Cardiac muscle cell (in vitro differentiated cells and primary cell): Measurements from ENCODE around the gene TAPBPL. TPM values are rescaled to one million over a fixed set of nuclear protein-coding genes. Genes with fewer than 3 reads are reported as not detected.
"Not testable (repeated sequence)": the region's sequence is repeated elsewhere in the genome, so short reads cannot be mapped to it uniquely, and the experiment has no call there.

Source experiments
- DNase-seq, 2 donors: peaks; one replicate each; pipeline versions ENCODE4 v3.0.0 to v3.0.0-alpha.2; 2010 to 2017; ENCODE audit warnings: low read depth in 1 of 2, low spot score in 1 of 2
- H3K27ac ChIP-seq: fragments of 200-600 bp; sonication (generic); 2 replicates; pipeline ENCODE4 v1.5.1; 2016
- H3K27me3 ChIP-seq: fragments of 200-600 bp; sonication (generic); 2 replicates; pipeline ENCODE4 v1.6.0; 2016; ENCODE audit warnings: control low read depth
- H3K36me3 ChIP-seq: fragments of 200-600 bp; sonication (generic); 2 replicates; pipeline ENCODE4 v1.5.1; 2016; ENCODE audit warnings: control low read depth
- H3K4me1 ChIP-seq: fragments of 200-600 bp; sonication (generic); 2 replicates; pipeline ENCODE4 v1.8.1; 2017; ENCODE audit warnings: low read depth, mild to moderate bottlenecking, mixed run types
- H3K4me3 ChIP-seq: fragments of 200-600 bp; sonication (generic); 2 replicates; pipeline ENCODE4 v1.5.1; 2016; ENCODE audit warnings: mild to moderate bottlenecking
- H3K9me3 ChIP-seq: fragments of 200-600 bp; sonication (generic); 2 replicates; pipeline ENCODE4 v1.5.1; 2017; ENCODE audit warnings: low read depth, mild to moderate bottlenecking, control low read depth
- CTCF ChIP-seq: IDR thresholded peaks from 2 replicates; pipeline ENCODE4 v1.5.1; 2012; ENCODE audit warnings: low read depth, mild to moderate bottlenecking, low read length
- polyA plus RNA-seq: library from polyadenylated mRNA; unstranded; fragments of >200 nt; fragmentation: Nextera tagmentation; extraction: Ambion mirVana; gene quantifications from 2 replicates; pipeline ENCODE4 v1.2.1, GENCODE V29; 2016
- total RNA-seq: library from RNA; depleted of rRNA; stranded (reverse); fragments of >200 nt; gene quantifications from 2 replicates; pipeline ENCODE4 v1.2.3, GENCODE V29; 2016

Gene TAPBPL
- total and polyA plus RNA-seq, 2 experiments from 2014 or later = 3.3 to 3.4 TPM

- H3K27me3 ChIP-seq = no peaks in the 10 kb centered on the region
Observed at GRCh38 chr12:6470375-6471163, 18.7 kb downstream of the TAPBPL start, which contains the start of gene VAMP1. Gene VAMP1, minus strand, starts transcription at chr12:6470677. Its CDS starts 146 bp downstream, at chr12:6470531.

GRCh38 chr12:6471989-6472360 is 20.1 kb downstream of the TAPBPL start:
- H3K4me1 ChIP-seq = peaks cover 12% of the 10 kb centered on the region
- H3K27me3 ChIP-seq = no peaks in the 10 kb centered on the region
- no peaks in the 10 kb centered on the region for H3K9me3 ChIP-seq
- no peaks in the 10 kb centered on the region for H3K36me3 ChIP-seq
- no peak for DNase-seq
- H3K4me3 ChIP-seq = no peak overlapping the region
- H3K27ac ChIP-seq = no peak overlapping the region
- TF ChIP-seq CTCF = no peak

More at GRCh38 chr12:6470375-6471163, 18.7 kb downstream of the TAPBPL start, which contains the start of gene VAMP1:
- peak within 1 kb of the TSS; percentile 53 for H3K4me3 ChIP-seq
- peak within 1 kb of the TSS; percentile 70 for H3K27ac ChIP-seq
- H3K36me3 ChIP-seq = no peaks in the 10 kb centered on the region
- peaks cover 12% of the 10 kb centered on the region for H3K4me1 ChIP-seq
- H3K9me3 ChIP-seq = no peaks in the 10 kb centered on the region
- TF ChIP-seq CTCF = no peak
- DNase-seq = peak; percentile 98 to 99

GRCh38 chr12:6472491-6472890 is 20.6 kb downstream of the TAPBPL start:
- Histone ChIP-seq H3K4me1 (peaks cover 12% of the 10 kb centered on the region), H3K4me3 (no peak overlapping the region), H3K9me3 (no peaks in the 10 kb centered on the region), H3K27ac (no peak overlapping the region), H3K27me3 (no peaks in the 10 kb centered on the region), H3K36me3 (no peaks in the 10 kb centered on the region)
- no peak for DNase-seq
- no peak for TF ChIP-seq CTCF

- H3K27me3 ChIP-seq, H3K9me3 ChIP-seq, DNase-seq: not testable (repeated sequence)
Observed at GRCh38 chr12:6475233-6475975, 23.6 kb downstream of the TAPBPL start.

GRCh38 chr12:6476489-6476888 is 24.6 kb downstream of the TAPBPL start:
- peak in 1 of 2 donors; percentile 74 for DNase-seq
- H3K27me3 ChIP-seq = no peaks in the 10 kb centered on the region
- no peaks in the 10 kb centered on the region for H3K4me1 ChIP-seq
- H3K4me3 ChIP-seq = no peak overlapping the region
- H3K36me3 ChIP-seq = no peaks in the 10 kb centered on the region
- no peak overlapping the region for H3K27ac ChIP-seq
- no peak for TF ChIP-seq CTCF
- H3K9me3 ChIP-seq = no peaks in the 10 kb centered on the region

More at GRCh38 chr12:6475233-6475975, 23.6 kb downstream of the TAPBPL start:
- H3K4me1 ChIP-seq, H3K27ac ChIP-seq, H3K4me3 ChIP-seq, H3K36me3 ChIP-seq: not testable (repeated sequence)

- H3K36me3 ChIP-seq, H3K27ac ChIP-seq, H3K4me1 ChIP-seq, H3K27me3 ChIP-seq, H3K9me3 ChIP-seq, DNase-seq, H3K4me3 ChIP-seq: not testable (repeated sequence)
Observed at GRCh38 chr12:6477601-6478377, 25.9 kb downstream of the TAPBPL start.
